ENCODE results near the gene UACA.
A peak's percentile ranks its signal among the peaks of the same experiment; 100 is the strongest.
"Not testable (repeated sequence)": the region's sequence is repeated elsewhere in the genome, so short reads cannot be mapped to it uniquely, and the experiment has no call there.

The UACA gene

GRCh38 chr15:70704731-70705130 lies 58.6 kb downstream of the UACA start:
- DNase-seq = no peak

DNA sequence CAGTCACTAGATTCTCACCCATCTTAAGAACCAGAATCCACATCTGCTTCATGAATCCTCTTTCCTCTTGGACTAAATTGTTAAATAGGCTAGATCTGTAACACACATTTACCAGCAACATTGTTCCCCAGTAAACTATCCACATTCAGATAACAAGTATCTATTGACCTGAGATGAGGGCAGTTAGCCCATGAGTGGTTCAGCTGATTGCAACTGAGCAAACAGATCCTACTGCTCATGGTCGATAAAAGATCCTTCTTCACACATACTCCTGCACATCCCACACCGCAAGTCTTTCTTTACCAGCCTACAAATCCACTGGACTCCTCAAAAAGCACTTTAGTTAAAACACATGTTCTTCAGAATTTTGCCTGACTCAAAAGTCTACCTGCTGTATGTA lies 59.2 kb downstream of the UACA start:
- DNase-seq = no peak

GRCh38 chr15:70703096-70703878 lies 60.1 kb downstream of the UACA start:
- DNase-seq = peak in 2 of 4 experiments; percentile 12 to 20

DNA sequence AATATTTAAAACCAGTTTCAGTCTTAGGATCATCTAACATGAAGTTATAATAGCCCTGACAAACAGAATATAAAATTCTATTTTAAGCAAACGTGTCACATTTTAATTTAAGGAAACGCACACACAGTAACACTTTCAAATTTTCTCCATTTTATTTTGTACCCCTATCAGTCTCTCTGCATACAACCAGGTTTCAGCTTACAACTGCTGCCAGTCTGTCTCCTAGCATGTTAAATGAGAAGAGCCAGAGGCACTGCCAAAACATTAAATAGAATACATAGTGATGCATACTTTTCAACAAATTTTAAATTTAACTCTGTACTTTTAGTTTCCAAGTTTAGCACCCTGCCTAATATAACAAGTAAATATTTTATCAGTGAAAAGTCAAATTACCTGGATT lies 60.8 kb downstream of the UACA start:
- no peak for DNase-seq

- no peak for DNase-seq
These were observed 61.3 kb downstream of the UACA start for GRCh38 chr15:70701891-70702568.

DNA sequence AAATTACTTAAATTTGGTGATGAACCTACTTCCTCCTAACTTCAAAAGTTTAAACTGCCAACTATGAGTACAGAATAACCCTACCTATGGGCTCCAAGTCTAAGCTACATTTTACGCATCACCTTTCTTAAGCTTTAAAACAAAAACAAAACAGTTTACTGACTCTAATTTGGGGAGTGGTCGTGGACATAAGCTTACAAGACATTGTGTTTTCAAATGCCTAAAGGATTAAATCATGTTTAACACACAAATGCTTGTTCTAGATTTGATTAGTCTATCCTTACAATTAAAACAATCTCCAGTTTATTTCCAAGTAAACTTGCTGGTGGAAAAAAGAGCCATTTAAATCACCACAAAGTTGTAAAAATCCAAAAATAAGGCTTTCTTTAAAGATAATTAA lies 62.2 kb downstream of the UACA start:
- DNase-seq = no peak

DNA sequence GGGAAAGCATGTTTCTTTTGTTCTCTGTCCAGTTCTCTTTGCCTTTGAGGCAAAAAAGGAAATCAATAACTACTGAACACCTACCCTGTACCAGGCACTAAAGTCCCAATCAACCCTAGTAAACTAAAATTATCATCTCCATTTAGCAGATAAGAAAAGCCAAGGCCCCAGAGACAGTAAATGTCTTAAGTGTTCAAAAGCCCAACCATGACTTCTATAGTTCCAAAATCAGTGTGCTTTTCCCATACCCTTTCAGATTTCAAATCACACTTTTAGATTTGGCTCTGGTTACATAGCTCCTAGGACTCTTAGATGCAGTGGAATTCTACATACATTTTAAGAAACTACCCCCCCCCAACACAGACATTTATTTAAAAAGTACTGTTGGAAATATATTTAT lies 63.5 kb downstream of the UACA start:
- DNase-seq = no peak

DNA sequence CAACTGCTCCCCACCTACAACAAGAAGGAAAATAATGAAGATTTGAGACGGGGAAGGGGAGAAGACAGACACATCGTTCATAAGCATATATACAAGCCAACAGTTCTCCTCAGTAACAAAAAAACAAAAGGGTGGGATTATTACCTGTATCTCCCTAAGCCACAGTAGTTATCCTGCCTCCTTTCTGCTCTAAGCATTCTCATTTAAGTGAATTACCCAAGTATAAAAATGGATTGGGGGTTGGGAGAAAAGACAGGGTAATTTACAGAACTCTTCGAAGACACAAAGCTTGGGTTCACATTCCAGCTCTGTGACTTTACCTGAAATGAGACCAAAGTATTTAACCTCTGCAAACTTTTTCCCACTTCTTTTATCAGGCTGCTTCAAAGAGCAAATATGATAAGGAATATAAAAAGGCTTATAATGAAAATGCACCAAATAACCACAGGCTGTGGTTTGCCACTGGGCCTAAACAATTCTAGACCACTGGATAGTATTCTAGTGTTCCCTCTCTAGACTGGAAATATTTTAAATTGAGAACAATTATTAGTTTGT lies 64.4 kb downstream of the UACA start:
- no peak for DNase-seq

DNA sequence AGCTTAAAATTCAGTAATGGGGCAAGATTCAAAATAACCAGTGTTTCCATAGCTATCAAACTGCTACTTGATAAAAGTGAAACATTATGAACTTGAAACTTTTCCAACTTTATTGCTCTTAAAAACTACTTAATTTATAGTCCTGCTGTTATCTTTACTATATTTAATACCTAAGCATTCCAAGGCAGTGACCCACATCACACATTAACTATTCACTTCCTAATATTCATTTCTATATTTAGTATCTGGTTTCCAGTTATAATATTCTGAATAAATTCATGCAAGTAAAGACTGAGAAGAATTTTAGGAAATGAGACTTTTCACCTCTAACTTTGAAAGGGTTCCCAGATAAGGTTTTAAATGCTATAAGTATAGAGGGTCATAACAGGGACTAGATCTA lies 64.9 kb downstream of the UACA start:
- DNase-seq = no peak

DNA sequence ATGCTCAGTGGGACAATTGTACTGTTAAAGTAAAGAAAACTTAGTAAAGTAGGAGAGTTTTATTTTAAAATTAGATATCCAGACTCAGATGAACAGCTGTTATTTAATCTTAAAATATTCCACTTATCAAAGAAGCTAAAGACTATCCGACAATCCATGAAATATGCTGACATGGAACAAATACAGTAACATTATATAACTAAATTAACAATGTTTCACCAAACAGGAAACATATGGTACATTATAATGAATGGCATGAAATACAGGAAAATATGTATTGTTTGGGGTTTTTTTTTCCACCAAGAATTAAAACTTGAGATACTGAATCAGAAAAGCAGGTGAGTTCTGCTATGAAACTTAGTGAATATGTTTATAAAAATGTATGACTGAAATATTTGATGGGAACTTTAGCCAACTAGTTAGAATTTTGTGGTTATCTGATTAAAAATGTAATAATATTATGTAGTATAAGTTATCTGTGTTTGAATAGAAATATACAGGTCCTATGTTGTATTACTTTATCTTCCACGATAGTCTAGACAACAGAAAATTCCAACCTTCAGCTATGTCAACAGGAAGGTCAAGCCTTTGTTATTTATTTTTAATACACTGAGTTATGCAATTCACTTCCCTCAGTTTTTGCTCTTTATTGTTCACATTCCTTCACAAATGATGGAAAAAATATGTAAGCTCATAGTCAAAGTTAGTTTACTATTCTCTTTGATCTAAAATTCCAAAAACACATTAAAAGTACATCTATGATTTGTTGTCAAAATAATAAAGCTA lies 72.7 kb downstream of the UACA start:
- no peak for DNase-seq

- no peak for DNase-seq
These were observed 73.3 kb downstream of the UACA start for GRCh38 chr15:70690021-70690420.

GRCh38 chr15:70687482-70687881 lies 75.9 kb downstream of the UACA start:
- no peak for DNase-seq

DNA sequence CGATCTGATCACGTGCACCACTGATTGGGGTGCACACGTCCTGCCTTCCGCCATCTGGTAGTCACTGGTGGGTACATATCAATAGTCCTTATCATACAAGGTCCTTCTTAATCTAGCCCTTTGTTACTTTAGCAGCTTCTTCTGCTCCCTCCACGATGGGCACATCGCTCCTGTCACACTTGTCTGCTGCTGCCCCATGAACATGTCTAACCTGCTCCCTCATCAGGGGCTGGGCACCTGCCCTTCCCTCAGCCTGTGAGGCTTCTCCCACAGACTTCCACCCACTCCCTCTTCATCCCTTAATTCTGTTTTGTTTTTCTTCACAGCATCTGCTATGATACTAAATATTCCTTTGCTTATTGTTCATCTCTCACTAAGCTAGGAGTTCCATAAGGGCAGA lies 82.5 kb downstream of the UACA start:
- DNase-seq = no peak

GRCh38 chr15:70679919-70680231 lies 83.5 kb downstream of the UACA start:
- DNase-seq = peak in 1 of 4 experiments; percentile 4

DNA sequence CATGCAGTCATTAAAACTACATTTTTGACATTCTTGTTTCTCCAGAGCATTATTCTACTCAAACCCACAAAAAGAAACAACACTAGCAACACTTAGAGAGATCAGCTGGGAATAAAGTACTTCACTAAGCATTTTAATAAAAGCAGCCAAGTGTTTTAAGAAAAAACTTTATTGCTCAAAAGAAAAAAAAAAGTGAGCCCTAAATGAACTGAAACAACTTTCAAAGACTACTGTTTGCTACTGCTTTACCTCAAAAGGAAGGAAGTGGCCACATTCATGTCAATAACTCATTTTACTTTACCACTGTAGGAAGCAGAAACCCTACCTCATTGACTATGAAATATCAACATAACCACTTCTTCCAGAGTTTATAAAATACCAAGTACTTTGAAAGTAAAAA lies 91.3 kb downstream of the UACA start:
- DNase-seq = peak in 2 of 4 experiments; percentile 4 to 14

- DNase-seq = no peak
These were observed 92.7 kb downstream of the UACA start for GRCh38 chr15:70670680-70671079.

GRCh38 chr15:70669966-70670658 lies 93.2 kb downstream of the UACA start:
- no peak for DNase-seq

DNA sequence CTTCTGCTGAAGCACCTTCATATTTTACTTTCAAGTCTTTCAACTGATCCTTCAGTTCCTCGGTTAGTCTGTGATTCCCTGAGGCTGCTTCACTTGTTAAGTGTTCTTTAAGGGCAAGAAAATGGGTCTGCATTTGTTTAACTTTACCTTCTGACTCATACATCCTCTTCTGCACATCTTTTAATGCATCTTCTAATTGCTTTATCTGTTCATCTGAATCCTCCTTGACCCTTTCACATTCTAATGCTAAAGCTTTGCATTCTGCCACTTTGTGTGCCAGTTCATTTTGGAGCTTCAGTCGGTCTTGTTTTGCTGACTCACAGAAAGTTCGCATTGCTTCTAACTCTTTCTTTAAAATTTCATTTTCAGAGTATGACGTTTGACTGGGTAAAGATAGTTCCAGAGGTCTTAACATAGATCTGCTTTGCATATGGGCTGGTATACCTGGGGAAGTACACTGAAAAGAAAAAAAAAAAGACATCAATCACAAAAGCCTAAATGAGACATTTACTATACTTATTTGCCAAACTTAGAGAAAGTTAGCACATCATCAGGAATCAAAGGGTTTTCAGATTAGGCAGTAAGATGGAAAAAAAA lies 94.3 kb downstream of the UACA start:
- DNase-seq = no peak

DNA sequence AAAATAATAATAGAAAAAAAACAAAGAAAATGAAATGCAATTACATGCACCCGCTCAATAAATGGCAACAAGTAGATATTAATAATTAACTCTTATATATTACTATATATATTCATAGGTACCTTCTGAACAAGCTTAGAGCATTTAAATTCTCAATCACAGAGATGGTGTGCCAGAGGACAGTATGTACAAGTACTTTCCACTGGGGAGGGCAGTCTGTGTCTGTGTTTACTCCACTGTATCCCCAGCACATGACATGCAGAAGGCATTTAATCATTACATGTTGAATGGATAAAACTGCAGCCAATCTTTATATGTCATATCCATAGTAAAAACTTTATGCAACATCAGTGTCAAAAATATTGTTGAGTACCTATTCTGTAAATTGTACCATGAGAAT lies 97.8 kb downstream of the UACA start:
- DNase-seq = no peak

GRCh38 chr15:70664494-70664893 lies 98.9 kb downstream of the UACA start:
- DNase-seq = no peak

DNA sequence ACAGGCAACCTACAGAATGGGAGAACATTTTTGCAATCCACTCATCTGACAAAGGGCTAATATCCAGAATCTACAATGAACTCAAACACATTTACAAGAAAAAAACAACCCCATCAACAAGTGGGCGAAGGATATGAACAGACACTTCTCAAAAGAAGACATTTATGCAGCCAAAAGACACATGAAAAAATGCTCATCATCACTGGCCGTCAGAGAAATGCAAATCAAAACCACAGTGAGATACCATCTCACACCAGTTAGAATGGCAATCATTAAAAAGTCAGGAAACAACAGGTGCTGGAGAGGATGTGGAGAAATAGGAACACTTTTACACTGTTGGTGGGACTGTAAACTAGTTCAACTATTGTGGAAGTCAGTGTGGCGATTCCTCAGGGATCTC lies 100.3 kb downstream of the UACA start:
- DNase-seq = not testable (repeated sequence)

- no peak for DNase-seq
These were observed 103.7 kb downstream of the UACA start for GRCh38 chr15:70659662-70660061.

Measured in suppressor macrophage (primary cell).